NCI-H1930 (cell line): Measurements from ENCODE around the gene CCDC150.
"Not testable (repeated sequence)": the region's sequence is repeated elsewhere in the genome, so short reads cannot be mapped to it uniquely, and the experiment has no call there.

Source experiments
- DNase-seq, 2 experiments: peaks; one replicate each; lab custom pipeline; 2025; lab: John Stamatoyannopoulos, UW

CCDC150 gene

GRCh38 chr2:196639180-196640030 lies at the start of gene CCDC150:
Gene CCDC150 (plus strand): TSS chr2:196639715. CDS start chr2:196639767, 52 bp downstream.
- peak; percentile 91 to 96 for DNase-seq

GRCh38 chr2:196590286-196590685 lies 49.2 kb upstream of the CCDC150 start:
- no peak for DNase-seq

- DNase-seq, result no peak
Observed at GRCh38 chr2:196591004-196591403, 48.5 kb upstream of the CCDC150 start.

GRCh38 chr2:196591621-196592022 lies 47.9 kb upstream of the CCDC150 start:
- peak; percentile 23 to 43 for DNase-seq

GRCh38 chr2:196592331-196592910 lies 47.1 kb upstream of the CCDC150 start:
- peak; percentile 53 to 62 for DNase-seq

- peak; percentile 62 to 65 for DNase-seq
Observed at GRCh38 chr2:196592911-196593881, 46.3 kb upstream of the CCDC150 start, which contains the start of gene HECW2. Gene HECW2 (minus strand): TSS chr2:196593554.

GRCh38 chr2:196594158-196594557 lies 45.4 kb upstream of the CCDC150 start:
- no peak for DNase-seq

- no peak for DNase-seq
Observed at GRCh38 chr2:196597531-196597930, 42.0 kb upstream of the CCDC150 start.

- DNase-seq, result no peak
Observed at GRCh38 chr2:196598412-196598811, 41.1 kb upstream of the CCDC150 start.

GRCh38 chr2:196598846-196599245 lies 40.7 kb upstream of the CCDC150 start:
- no peak for DNase-seq

GRCh38 chr2:196601430-196602306 lies 37.8 kb upstream of the CCDC150 start:
- peak in 1 of 2 experiments; percentile 10 for DNase-seq

- DNase-seq, result no peak
Observed at GRCh38 chr2:196604196-196604595, 35.3 kb upstream of the CCDC150 start.

- DNase-seq, result no peak
Observed at GRCh38 chr2:196606516-196606915, 33.0 kb upstream of the CCDC150 start.

GRCh38 chr2:196607073-196607472 lies 32.4 kb upstream of the CCDC150 start:
- peak; percentile 34 to 52 for DNase-seq

- not testable (repeated sequence) for DNase-seq
Observed at GRCh38 chr2:196607896-196608295, 31.6 kb upstream of the CCDC150 start.

GRCh38 chr2:196609806-196610205 lies 29.7 kb upstream of the CCDC150 start:
- DNase-seq, result no peak

GRCh38 chr2:196610796-196611195 lies 28.7 kb upstream of the CCDC150 start:
- no peak for DNase-seq

GRCh38 chr2:196613302-196613701 lies 26.2 kb upstream of the CCDC150 start:
- DNase-seq, result no peak

GRCh38 chr2:196617430-196617829 lies 22.1 kb upstream of the CCDC150 start:
- DNase-seq, result no peak

- no peak for DNase-seq
Observed at GRCh38 chr2:196618661-196619060, 20.9 kb upstream of the CCDC150 start.

- DNase-seq, result no peak
Observed at GRCh38 chr2:196630531-196630930, 9.0 kb upstream of the CCDC150 start.
